Measurements from ENCODE around the gene CIDEB.
"Not testable (repeated sequence)": the region's sequence is repeated elsewhere in the genome, so short reads cannot be mapped to it uniquely, and the experiment has no call there.

CIDEB gene

GRCh38 chr14:24332268-24332993, 24.7 kb upstream of the CIDEB start:
- peak; percentile 68 for DNase-seq (ENCODE audit: low spot score)

- no peak for DNase-seq (ENCODE audit: low spot score)
These were observed 24.0 kb upstream of the CIDEB start for GRCh38 chr14:24331731-24332267.

GRCh38 chr14:24330973-24331674, 23.3 kb upstream of the CIDEB start:
- DNase-seq (ENCODE audit: low spot score), result no peak

- no peak for DNase-seq (ENCODE audit: low spot score)
These were observed 22.0 kb upstream of the CIDEB start for GRCh38 chr14:24329736-24330135.

- DNase-seq (ENCODE audit: low spot score), result no peak
These were observed 21.4 kb upstream of the CIDEB start for GRCh38 chr14:24329073-24329663.

GRCh38 chr14:24327914-24328313, 20.1 kb upstream of the CIDEB start:
- DNase-seq (ENCODE audit: low spot score), result not testable (repeated sequence)

- no peak for DNase-seq (ENCODE audit: low spot score)
These were observed 19.5 kb upstream of the CIDEB start for GRCh38 chr14:24327303-24327702.

GRCh38 chr14:24325963-24326362, 18.2 kb upstream of the CIDEB start:
- no peak for DNase-seq (ENCODE audit: low spot score)

GRCh38 chr14:24325041-24325530, 17.3 kb upstream of the CIDEB start:
- no peak for DNase-seq (ENCODE audit: low spot score)

GRCh38 chr14:24324024-24324423, 16.2 kb upstream of the CIDEB start:
- DNase-seq (ENCODE audit: low spot score), result no peak

GRCh38 chr14:24323341-24323740, 15.6 kb upstream of the CIDEB start:
- no peak for DNase-seq (ENCODE audit: low spot score)

- DNase-seq (ENCODE audit: low spot score), result no peak
These were observed 14.9 kb upstream of the CIDEB start for GRCh38 chr14:24322672-24323071.

- DNase-seq (ENCODE audit: low spot score), result no peak
These were observed 13.6 kb upstream of the CIDEB start for GRCh38 chr14:24321212-24321975.

GRCh38 chr14:24317141-24317928, 9.6 kb upstream of the CIDEB start:
- DNase-seq (ENCODE audit: low spot score), result no peak

GRCh38 chr14:24316597-24316950, 8.8 kb upstream of the CIDEB start:
- no peak for DNase-seq (ENCODE audit: low spot score)

- no peak for DNase-seq (ENCODE audit: low spot score)
These were observed 8.2 kb upstream of the CIDEB start for GRCh38 chr14:24315807-24316596.

- no peak for DNase-seq (ENCODE audit: low spot score)
These were observed 7.5 kb upstream of the CIDEB start for GRCh38 chr14:24315243-24315806.

GRCh38 chr14:24314377-24315193, 6.8 kb upstream of the CIDEB start:
- DNase-seq (ENCODE audit: low spot score), result no peak

GRCh38 chr14:24313913-24314312, 6.1 kb upstream of the CIDEB start:
- no peak for DNase-seq (ENCODE audit: low spot score)
